A549 (cell line): ENCODE results near the gene OBSL1.

ENCODE experiments used
- FOXS1 ChIP-seq: fragments of 250-450 bp; sonication (Bioruptor Pico); IDR thresholded peaks from 2 replicates; pipeline ENCODE4 v1.5.0; 2020; ENCODE audit warnings: mild to moderate bottlenecking, moderate library complexity
- REST ChIP-seq: fragments of 200-600 bp; sonication (generic); IDR thresholded peaks from 2 replicates; pipeline ENCODE4 v1.6.1; 2016; ENCODE audit warnings: antibody characterized with exemption, mild to moderate bottlenecking, moderate library complexity
- TF ChIP-seq, protein P1 (sequence below): fragments of >200 bp; sonication (Bioruptor Twin); formaldehyde crosslinking; IDR thresholded peaks from 3 replicates; pipeline ENCODE4 v1.5.1; 2016

GRCh38 chr2:219576505-219577388 is 5.4 kb upstream of the OBSL1 start:
- TF ChIP-seq, protein P1, sequence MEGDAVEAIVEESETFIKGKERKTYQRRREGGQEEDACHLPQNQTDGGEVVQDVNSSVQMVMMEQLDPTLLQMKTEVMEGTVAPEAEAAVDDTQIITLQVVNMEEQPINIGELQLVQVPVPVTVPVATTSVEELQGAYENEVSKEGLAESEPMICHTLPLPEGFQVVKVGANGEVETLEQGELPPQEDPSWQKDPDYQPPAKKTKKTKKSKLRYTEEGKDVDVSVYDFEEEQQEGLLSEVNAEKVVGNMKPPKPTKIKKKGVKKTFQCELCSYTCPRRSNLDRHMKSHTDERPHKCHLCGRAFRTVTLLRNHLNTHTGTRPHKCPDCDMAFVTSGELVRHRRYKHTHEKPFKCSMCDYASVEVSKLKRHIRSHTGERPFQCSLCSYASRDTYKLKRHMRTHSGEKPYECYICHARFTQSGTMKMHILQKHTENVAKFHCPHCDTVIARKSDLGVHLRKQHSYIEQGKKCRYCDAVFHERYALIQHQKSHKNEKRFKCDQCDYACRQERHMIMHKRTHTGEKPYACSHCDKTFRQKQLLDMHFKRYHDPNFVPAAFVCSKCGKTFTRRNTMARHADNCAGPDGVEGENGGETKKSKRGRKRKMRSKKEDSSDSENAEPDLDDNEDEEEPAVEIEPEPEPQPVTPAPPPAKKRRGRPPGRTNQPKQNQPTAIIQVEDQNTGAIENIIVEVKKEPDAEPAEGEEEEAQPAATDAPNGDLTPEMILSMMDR, result no peak
- TF ChIP-seq REST (no peak), FOXS1 (CRISPR knock-in tag) (no peak)
